ENCODE data around the gene HSPA1B. TPM values are rescaled to one million over a fixed set of nuclear protein-coding genes. Genes with fewer than 3 reads are reported as not detected.
A peak's percentile ranks its signal among the peaks of the same experiment; 100 is the strongest.
"Not testable (repeated sequence)": the region's sequence is repeated elsewhere in the genome, so short reads cannot be mapped to it uniquely, and the experiment has no call there.

Gene HSPA1B
- total RNA-seq, 4 donors from 2014 or later, result 71.5 to 178 (median 112) TPM

DNA sequence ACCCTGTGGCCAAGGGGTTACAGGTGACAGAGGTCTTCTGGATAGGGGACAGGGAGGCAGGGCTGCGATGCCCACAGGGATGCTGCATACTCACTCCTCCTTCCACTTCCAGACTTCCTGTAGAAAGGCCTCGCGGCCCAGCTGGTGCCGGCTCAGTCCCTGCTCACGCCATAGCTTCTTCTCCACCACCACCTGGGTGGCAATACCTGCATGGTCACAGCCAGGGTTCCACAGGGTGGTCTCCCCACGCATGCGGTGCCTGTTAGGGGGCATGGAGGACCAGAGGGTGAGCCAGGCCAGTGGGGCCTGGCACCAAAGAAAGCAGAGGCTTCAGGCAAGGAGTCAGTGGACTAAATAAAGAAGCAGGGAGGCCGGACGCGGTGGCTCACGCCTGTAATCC, 42.1 kb upstream of the HSPA1B start:
- TF ChIP-seq POLR2A (IDR thresholded peaks at IDR 0.05), result no peak
- TF ChIP-seq, protein P1, sequence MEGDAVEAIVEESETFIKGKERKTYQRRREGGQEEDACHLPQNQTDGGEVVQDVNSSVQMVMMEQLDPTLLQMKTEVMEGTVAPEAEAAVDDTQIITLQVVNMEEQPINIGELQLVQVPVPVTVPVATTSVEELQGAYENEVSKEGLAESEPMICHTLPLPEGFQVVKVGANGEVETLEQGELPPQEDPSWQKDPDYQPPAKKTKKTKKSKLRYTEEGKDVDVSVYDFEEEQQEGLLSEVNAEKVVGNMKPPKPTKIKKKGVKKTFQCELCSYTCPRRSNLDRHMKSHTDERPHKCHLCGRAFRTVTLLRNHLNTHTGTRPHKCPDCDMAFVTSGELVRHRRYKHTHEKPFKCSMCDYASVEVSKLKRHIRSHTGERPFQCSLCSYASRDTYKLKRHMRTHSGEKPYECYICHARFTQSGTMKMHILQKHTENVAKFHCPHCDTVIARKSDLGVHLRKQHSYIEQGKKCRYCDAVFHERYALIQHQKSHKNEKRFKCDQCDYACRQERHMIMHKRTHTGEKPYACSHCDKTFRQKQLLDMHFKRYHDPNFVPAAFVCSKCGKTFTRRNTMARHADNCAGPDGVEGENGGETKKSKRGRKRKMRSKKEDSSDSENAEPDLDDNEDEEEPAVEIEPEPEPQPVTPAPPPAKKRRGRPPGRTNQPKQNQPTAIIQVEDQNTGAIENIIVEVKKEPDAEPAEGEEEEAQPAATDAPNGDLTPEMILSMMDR (IDR thresholded peaks at IDR 0.05 in 4 of 5, conservative IDR thresholded peaks at IDR 0.05 in 1 of 5), result no peak
- no peaks in the 10 kb centered on the region for H3K9me3 ChIP-seq
- intact Hi-C loops (cut with DNase I; ENCODE audit: low total_unique reads) (no loop called here), in situ Hi-C loops (cut with MboI; ENCODE audit: low sequenced_read_pairs in 4 of 4) (no loop called here)
- DNase-seq (no peak), ATAC-seq (no peak)
- H3K4me1 ChIP-seq, result no peaks in the 10 kb centered on the region
- H3K4me3 ChIP-seq, result no peak overlapping the region
- peaks cover 0 to 67% of the 10 kb centered on the region in 2 donors for H3K36me3 ChIP-seq
- no peaks in the 10 kb centered on the region for H3K27me3 ChIP-seq
- no peak overlapping the region for H3K27ac ChIP-seq

DNA sequence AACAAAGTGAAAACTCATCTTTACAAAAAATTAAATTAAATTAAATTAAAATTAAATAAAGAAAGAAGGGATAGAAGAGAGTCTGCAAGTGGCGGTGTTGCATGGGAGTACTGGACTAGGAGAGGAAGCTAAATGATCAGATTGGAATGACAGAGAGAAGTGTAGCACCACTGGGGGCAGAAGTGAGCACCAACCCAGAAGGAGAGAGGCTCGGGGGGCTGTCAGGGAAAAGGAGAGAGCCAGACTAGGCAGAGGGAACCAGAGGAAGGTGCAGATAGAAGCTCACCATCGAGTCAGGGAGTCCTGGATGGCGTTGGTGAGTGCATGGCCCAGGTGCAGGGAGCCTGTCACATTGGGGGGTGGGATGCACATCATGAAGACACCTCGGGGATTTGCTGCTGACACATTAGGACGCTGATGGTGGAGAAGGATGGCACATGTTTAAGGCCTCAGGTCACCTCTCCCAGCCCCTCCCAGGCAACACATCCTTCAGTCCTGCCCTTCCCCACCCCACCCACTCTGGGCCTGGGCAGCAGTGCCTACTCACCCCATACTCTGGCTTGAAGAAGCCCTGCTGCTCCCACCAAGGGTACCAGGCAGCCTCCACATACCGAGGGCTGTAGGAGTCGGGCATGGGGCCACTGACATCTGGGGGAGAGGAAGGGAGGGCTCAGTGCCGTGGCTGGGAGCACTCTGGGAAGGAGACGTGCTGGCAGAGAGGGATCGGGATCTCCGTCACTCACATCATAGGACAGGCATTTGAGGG, 36.0 kb upstream of the HSPA1B start:
- no peak overlapping the region for H3K4me3 ChIP-seq
- peaks cover 16 to 18% of the 10 kb centered on the region in 2 donors for H3K4me1 ChIP-seq
- H3K36me3 ChIP-seq, result peaks cover 0 to 36% of the 10 kb centered on the region in 2 donors
- no peaks in the 10 kb centered on the region for H3K27me3 ChIP-seq
- DNase-seq, result no peak
- no peaks in the 10 kb centered on the region for H3K9me3 ChIP-seq
- ATAC-seq, result no peak
- in situ Hi-C loops (cut with MboI; ENCODE audit: low sequenced_read_pairs in 4 of 4), result no loop called here
- intact Hi-C loops (cut with DNase I; ENCODE audit: low total_unique reads), result no loop called here
- H3K27ac ChIP-seq, result no peak overlapping the region
- no peak for TF ChIP-seq POLR2A (IDR thresholded peaks at IDR 0.05)
- TF ChIP-seq, protein P1 (IDR thresholded peaks at IDR 0.05 in 4 of 5, conservative IDR thresholded peaks at IDR 0.05 in 1 of 5), result peak in 4 of 5 experiments; percentile 13 to 53 (median 28)

DNA sequence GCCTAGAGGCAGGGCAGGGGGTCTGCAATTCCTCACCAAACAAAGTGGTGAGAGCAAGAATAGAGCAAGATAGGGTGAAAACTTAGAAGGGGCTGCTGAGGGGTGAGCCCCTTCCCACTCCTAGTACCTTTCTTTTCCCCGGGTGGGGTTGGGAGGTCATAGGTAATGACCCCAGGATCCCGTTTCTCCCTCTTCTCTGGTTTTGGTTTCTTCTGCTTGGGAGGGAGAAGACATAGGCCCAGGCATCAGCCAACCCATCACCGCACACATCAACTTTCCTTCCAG, 35.5 kb upstream of the HSPA1B start:
- H3K4me3 ChIP-seq, result no peak overlapping the region
- ATAC-seq (no peak), DNase-seq (no peak)
- no peaks in the 10 kb centered on the region for H3K27me3 ChIP-seq
- H3K27ac ChIP-seq, result no peak overlapping the region
- H3K36me3 ChIP-seq, result peaks cover 0 to 32% of the 10 kb centered on the region in 2 donors
- H3K9me3 ChIP-seq, result no peaks in the 10 kb centered on the region
- intact Hi-C loops (cut with DNase I; ENCODE audit: low total_unique reads), result no loop called here
- H3K4me1 ChIP-seq, result peaks cover 16 to 18% of the 10 kb centered on the region in 2 donors
- no peak for TF ChIP-seq POLR2A (IDR thresholded peaks at IDR 0.05)
- TF ChIP-seq, protein P1 (IDR thresholded peaks at IDR 0.05 in 4 of 5, conservative IDR thresholded peaks at IDR 0.05 in 1 of 5), result no peak
- in situ Hi-C loops (cut with MboI; ENCODE audit: low sequenced_read_pairs in 4 of 4), result no loop called here

DNA sequence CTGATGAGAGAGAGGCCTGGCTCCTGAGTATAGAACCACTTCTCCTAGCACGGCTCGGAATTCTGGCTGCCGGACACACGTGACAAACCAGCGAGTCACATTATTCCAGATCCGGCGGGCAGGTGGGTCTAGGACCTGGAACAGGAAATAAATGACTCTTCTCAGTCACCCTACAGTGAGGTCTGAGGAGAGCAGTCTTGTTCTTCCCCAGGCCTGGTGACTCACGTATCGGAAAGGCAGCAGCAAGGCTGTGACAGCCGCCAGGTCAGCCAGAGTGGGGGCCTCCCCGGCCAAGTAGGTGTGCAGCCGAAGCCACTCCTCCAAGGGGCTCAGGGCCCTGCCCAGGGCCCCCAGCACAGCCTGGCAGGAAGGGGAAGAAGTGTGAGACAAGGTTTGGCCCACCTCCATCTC, 34.8 kb upstream of the HSPA1B start:
- Histone ChIP-seq H3K4me3 (no peak overlapping the region), H3K4me1 (peaks cover 16 to 18% of the 10 kb centered on the region in 2 donors), H3K36me3 (peaks cover 0 to 25% of the 10 kb centered on the region in 2 donors), H3K9me3 (no peaks in the 10 kb centered on the region), H3K27ac (no peak overlapping the region), H3K27me3 (no peaks in the 10 kb centered on the region)
- DNase-seq, result no peak
- intact Hi-C loops (cut with DNase I; ENCODE audit: low total_unique reads) (no loop called here), in situ Hi-C loops (cut with MboI; ENCODE audit: low sequenced_read_pairs in 4 of 4) (no loop called here)
- TF ChIP-seq, protein P1 (IDR thresholded peaks at IDR 0.05 in 4 of 5, conservative IDR thresholded peaks at IDR 0.05 in 1 of 5), result no peak
- TF ChIP-seq POLR2A (IDR thresholded peaks at IDR 0.05), result no peak
- ATAC-seq, result no peak

DNA sequence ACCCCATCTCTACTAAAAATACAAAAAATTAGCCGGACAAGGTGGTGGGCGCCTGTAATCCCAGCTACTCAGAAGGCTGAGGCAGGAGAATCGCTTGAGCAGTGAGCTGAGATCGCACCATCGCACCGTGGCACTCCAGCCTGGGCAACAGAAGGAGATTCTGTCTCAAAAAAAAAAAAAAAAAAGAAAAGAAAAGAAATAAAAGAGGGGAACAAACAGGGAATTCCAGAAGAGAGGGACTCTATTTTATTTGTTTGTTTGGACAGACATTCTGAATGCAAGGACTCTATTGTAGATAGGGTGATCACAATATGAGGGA, 33.7 kb upstream of the HSPA1B start:
- H3K27me3 ChIP-seq; ATAC-seq; H3K9me3 ChIP-seq; in situ Hi-C loops (cut with MboI; ENCODE audit: low sequenced_read_pairs in 4 of 4); H3K4me3 ChIP-seq; DNase-seq: not testable (repeated sequence)
- H3K36me3 ChIP-seq, result peaks cover 0 to 23% of the 10 kb centered on the region in 2 donors
- intact Hi-C loops (cut with DNase I; ENCODE audit: low total_unique reads), result loop anchor here (2.0 kb wide), 2 partner anchors 53 to 69 kb away; partner anchors contain the start of genes MSH5 and NEU1
- peaks cover 20 to 21% of the 10 kb centered on the region in 2 donors for H3K4me1 ChIP-seq
- H3K27ac ChIP-seq, result peak overlapping the region in 2 of 4 donors; percentile 85 to 97
